IMR-90 (cell line): ENCODE data around the gene CAMTA1.

Experiments used
- CEBPB ChIP-seq: IDR thresholded peaks from 2 replicates; pipeline ENCODE4 v1.6.1; 2012; ENCODE audit warnings: low read depth, low read length, improper control_type of control experiment
- CHD1 ChIP-seq: IDR thresholded peaks from 2 replicates; pipeline ENCODE4 v1.6.1; 2012; ENCODE audit warnings: low read depth, low read length, improper control_type of control experiment
- FOS ChIP-seq: fragments of 150-350 bp; IDR thresholded peaks from 2 replicates; pipeline ENCODE4 v1.6.1; 2016; ENCODE audit warnings: low read depth, low read length
- MAFK ChIP-seq: IDR thresholded peaks from 2 replicates; pipeline ENCODE4 v1.6.1; 2012; ENCODE audit warnings: low read depth, low read length, improper control_type of control experiment
- MXI1 ChIP-seq: IDR thresholded peaks from 2 replicates; pipeline ENCODE4 v1.6.1; 2012; ENCODE audit warnings: low read depth, mild to moderate bottlenecking, low read length, moderate library complexity, borderline replicate concordance
- NFE2L2 ChIP-seq: fragments of 150-350 bp; IDR thresholded peaks from 2 replicates; pipeline ENCODE4 v1.6.1; 2016; ENCODE audit warnings: low read depth, mild to moderate bottlenecking, low read length
- POLR2A ChIP-seq: IDR thresholded peaks from 2 replicates; pipeline ENCODE4 v1.6.1; 2012; ENCODE audit warnings: mild to moderate bottlenecking, low read depth, low read length
- RAD21 ChIP-seq: IDR thresholded peaks from 2 replicates; pipeline ENCODE4 v1.6.1; 2012; ENCODE audit warnings: low read length, improper control_type of control experiment
- RCOR1 ChIP-seq: IDR thresholded peaks from 2 replicates; pipeline ENCODE4 v1.6.1; 2012; ENCODE audit warnings: mild to moderate bottlenecking, low read length, improper control_type of control experiment; ENCODE audit not compliant: insufficient replicate concordance
- RFX5 ChIP-seq: IDR thresholded peaks from 2 replicates; pipeline ENCODE4 v1.8.0; 2012; ENCODE audit warnings: low read depth, mild to moderate bottlenecking, low read length, moderate library complexity
- SMC3 ChIP-seq: fragments of 150-350 bp; IDR thresholded peaks from 2 replicates; pipeline ENCODE4 v1.6.1; 2016; ENCODE audit warnings: low read depth, mild to moderate bottlenecking, antibody characterized with exemption, low read length, moderate library complexity
- TF ChIP-seq, protein P1 (sequence below): conservative IDR thresholded peaks from 2 replicates; pipeline ENCODE4 v1.5.1; 2012; ENCODE audit warnings: mild to moderate bottlenecking, low read depth, low read length, improper control_type of control experiment
- TF ChIP-seq, protein P2 (sequence below): fragments of 150-350 bp; IDR thresholded peaks from 2 replicates; pipeline ENCODE4 v1.6.1; 2016; ENCODE audit warnings: low read depth, mild to moderate bottlenecking, low read length, moderate library complexity, borderline replicate concordance
- TF ChIP-seq, protein P3 (sequence below): fragments of 150-350 bp; IDR thresholded peaks from 2 replicates; pipeline ENCODE4 v1.6.1; 2017; ENCODE audit warnings: mild to moderate bottlenecking, antibody characterized with exemption, low read length, low read depth

DNA sequence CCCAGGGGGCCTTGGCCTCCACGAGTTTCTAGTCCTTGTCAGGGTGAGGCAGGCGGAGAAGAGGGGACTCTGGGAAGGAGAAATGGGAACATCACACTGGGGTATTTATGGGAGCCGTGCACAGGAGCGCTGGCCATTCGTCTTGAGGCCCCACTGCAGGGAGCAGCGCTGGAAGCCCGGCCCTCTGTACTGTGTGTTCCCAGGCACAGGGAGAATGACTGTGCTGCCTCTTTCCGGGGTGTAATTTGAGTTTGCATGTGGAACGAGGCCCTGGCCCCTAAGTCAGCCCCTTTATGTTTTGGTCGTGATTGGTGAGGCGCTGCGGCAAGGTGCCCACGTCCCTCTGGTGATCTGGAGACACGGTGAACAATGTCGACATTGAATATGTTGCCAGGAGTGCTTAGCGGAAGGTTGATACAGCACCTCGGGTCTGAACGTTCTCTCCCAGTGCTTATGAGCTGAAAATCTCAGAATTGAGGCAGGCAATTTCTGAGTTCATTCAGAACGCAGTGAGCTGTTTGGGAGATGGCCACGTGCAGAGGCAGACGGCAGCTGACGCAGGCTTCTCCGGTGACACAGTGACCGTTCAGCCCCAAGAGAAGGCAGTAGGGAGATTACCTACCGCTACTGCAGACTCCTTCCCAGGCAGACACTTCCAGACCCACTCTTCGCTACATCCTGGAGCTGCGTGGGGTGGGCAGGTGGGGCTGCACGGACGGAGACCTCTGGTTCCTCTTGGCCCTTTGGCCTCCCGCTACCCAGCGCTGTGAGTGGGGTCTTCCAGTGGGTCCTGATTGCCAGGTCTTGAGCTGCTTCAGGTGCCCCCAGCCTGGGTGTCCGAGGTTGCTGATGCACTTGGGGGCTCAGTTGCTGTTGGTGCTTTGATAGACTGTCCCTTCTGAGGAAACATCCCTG lies 265.8 kb downstream of the CAMTA1 start:
- TF ChIP-seq, protein P1, sequence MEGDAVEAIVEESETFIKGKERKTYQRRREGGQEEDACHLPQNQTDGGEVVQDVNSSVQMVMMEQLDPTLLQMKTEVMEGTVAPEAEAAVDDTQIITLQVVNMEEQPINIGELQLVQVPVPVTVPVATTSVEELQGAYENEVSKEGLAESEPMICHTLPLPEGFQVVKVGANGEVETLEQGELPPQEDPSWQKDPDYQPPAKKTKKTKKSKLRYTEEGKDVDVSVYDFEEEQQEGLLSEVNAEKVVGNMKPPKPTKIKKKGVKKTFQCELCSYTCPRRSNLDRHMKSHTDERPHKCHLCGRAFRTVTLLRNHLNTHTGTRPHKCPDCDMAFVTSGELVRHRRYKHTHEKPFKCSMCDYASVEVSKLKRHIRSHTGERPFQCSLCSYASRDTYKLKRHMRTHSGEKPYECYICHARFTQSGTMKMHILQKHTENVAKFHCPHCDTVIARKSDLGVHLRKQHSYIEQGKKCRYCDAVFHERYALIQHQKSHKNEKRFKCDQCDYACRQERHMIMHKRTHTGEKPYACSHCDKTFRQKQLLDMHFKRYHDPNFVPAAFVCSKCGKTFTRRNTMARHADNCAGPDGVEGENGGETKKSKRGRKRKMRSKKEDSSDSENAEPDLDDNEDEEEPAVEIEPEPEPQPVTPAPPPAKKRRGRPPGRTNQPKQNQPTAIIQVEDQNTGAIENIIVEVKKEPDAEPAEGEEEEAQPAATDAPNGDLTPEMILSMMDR = no peak
- TF ChIP-seq SMC3 (no peak), CEBPB (no peak), RCOR1 (no peak), MXI1 (no peak), POLR2A (no peak), MAFK (no peak), FOS (no peak), NFE2L2 (no peak), RAD21 (no peak), CHD1 (no peak), RFX5 (no peak)
- TF ChIP-seq, protein P2, sequence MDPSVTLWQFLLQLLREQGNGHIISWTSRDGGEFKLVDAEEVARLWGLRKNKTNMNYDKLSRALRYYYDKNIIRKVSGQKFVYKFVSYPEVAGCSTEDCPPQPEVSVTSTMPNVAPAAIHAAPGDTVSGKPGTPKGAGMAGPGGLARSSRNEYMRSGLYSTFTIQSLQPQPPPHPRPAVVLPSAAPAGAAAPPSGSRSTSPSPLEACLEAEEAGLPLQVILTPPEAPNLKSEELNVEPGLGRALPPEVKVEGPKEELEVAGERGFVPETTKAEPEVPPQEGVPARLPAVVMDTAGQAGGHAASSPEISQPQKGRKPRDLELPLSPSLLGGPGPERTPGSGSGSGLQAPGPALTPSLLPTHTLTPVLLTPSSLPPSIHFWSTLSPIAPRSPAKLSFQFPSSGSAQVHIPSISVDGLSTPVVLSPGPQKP = no peak
- TF ChIP-seq, protein P3, sequence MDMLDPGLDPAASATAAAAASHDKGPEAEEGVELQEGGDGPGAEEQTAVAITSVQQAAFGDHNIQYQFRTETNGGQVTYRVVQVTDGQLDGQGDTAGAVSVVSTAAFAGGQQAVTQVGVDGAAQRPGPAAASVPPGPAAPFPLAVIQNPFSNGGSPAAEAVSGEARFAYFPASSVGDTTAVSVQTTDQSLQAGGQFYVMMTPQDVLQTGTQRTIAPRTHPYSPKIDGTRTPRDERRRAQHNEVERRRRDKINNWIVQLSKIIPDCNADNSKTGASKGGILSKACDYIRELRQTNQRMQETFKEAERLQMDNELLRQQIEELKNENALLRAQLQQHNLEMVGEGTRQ = no peak
